Inflammatory macrophage treated with lipopolysaccharide for 4 hours (primary cell): ENCODE results near the gene HAPLN2.
"Not testable (repeated sequence)": the region's sequence is repeated elsewhere in the genome, so short reads cannot be mapped to it uniquely, and the experiment has no call there.

Experiments used
- DNase-seq: peaks from one replicate; pipeline ENCODE4 v3.0.0-alpha.2; 2020

Gene HAPLN2

GRCh38 chr1:156623946-156624813 is 5.0 kb downstream of the HAPLN2 start:
- DNase-seq = peak; percentile 54

GRCh38 chr1:156624814-156625435 is 5.7 kb downstream of the HAPLN2 start:
- no peak for DNase-seq

- peak; percentile 51 for DNase-seq
Observed at GRCh38 chr1:156625436-156626078, 6.3 kb downstream of the HAPLN2 start.

GRCh38 chr1:156626079-156626438 is 6.8 kb downstream of the HAPLN2 start:
- no peak for DNase-seq

GRCh38 chr1:156627313-156627880 is 8.2 kb downstream of the HAPLN2 start:
- peak; percentile 54 for DNase-seq

GRCh38 chr1:156629823-156630449 is 10.7 kb downstream of the HAPLN2 start:
- DNase-seq = no peak

GRCh38 chr1:156631152-156631551 is 11.9 kb downstream of the HAPLN2 start:
- not testable (repeated sequence) for DNase-seq

- no peak for DNase-seq
Observed at GRCh38 chr1:156632355-156632754, 13.1 kb downstream of the HAPLN2 start.

- no peak for DNase-seq
Observed at GRCh38 chr1:156638189-156638985, 19.2 kb downstream of the HAPLN2 start.

- DNase-seq = no peak
Observed at GRCh38 chr1:156639601-156640101, 20.4 kb downstream of the HAPLN2 start.

GRCh38 chr1:156640842-156641706 is 21.9 kb downstream of the HAPLN2 start:
- no peak for DNase-seq

- no peak for DNase-seq
Observed at GRCh38 chr1:156641761-156642264, 22.6 kb downstream of the HAPLN2 start, which contains the start of gene BCAN. BCAN (plus strand) TSS chr1:156642117; CDS start chr1:156646055, 3,938 bp downstream.

- DNase-seq = no peak
Observed at GRCh38 chr1:156642265-156643048, 23.2 kb downstream of the HAPLN2 start.

- DNase-seq = no peak
Observed at GRCh38 chr1:156643049-156643777, 24.0 kb downstream of the HAPLN2 start.

GRCh38 chr1:156643778-156644092 is 24.5 kb downstream of the HAPLN2 start:
- DNase-seq = peak; percentile 46

GRCh38 chr1:156644146-156644545 is 24.9 kb downstream of the HAPLN2 start:
- DNase-seq = no peak

GRCh38 chr1:156644640-156645039 is 25.4 kb downstream of the HAPLN2 start:
- DNase-seq = no peak

- no peak for DNase-seq
Observed at GRCh38 chr1:156645056-156645455, 25.8 kb downstream of the HAPLN2 start.

GRCh38 chr1:156645666-156646065 is 26.5 kb downstream of the HAPLN2 start:
- DNase-seq = no peak
